ENCODE data around the gene HECTD1.
"Not testable (repeated sequence)": the region's sequence is repeated elsewhere in the genome, so short reads cannot be mapped to it uniquely, and the experiment has no call there.

HECTD1 gene

GRCh38 chr14:31192544-31192943, 15.0 kb downstream of the HECTD1 start:
- DNase-seq = not testable (repeated sequence)

GRCh38 chr14:31190717-31191263, 16.8 kb downstream of the HECTD1 start:
- DNase-seq = no peak

GRCh38 chr14:31190219-31190603, 17.4 kb downstream of the HECTD1 start:
- DNase-seq = no peak

GRCh38 chr14:31189346-31190218, 18.0 kb downstream of the HECTD1 start:
- DNase-seq = no peak

GRCh38 chr14:31188744-31189143, 18.8 kb downstream of the HECTD1 start:
- no peak for DNase-seq

- DNase-seq = not testable (repeated sequence)
Measured at GRCh38 chr14:31182016-31182415, 25.6 kb downstream of the HECTD1 start.

GRCh38 chr14:31181271-31181670, 26.3 kb downstream of the HECTD1 start:
- no peak for DNase-seq

GRCh38 chr14:31180299-31181051, 27.1 kb downstream of the HECTD1 start:
- DNase-seq = no peak

GRCh38 chr14:31174433-31174832, 33.2 kb downstream of the HECTD1 start:
- no peak for DNase-seq

GRCh38 chr14:31173120-31173837, 34.3 kb downstream of the HECTD1 start:
- no peak for DNase-seq

GRCh38 chr14:31172084-31172483, 35.5 kb downstream of the HECTD1 start:
- no peak for DNase-seq

- DNase-seq = no peak
Measured at GRCh38 chr14:31170411-31170810, 37.2 kb downstream of the HECTD1 start.

- DNase-seq = no peak
Measured at GRCh38 chr14:31169877-31170276, 37.7 kb downstream of the HECTD1 start.

GRCh38 chr14:31167032-31167431, 40.6 kb downstream of the HECTD1 start:
- no peak for DNase-seq

- DNase-seq = no peak
Measured at GRCh38 chr14:31166271-31166561, 41.4 kb downstream of the HECTD1 start.

GRCh38 chr14:31164115-31164514, 43.5 kb downstream of the HECTD1 start:
- no peak for DNase-seq

- no peak for DNase-seq
Measured at GRCh38 chr14:31162910-31163649, 44.5 kb downstream of the HECTD1 start.

- no peak for DNase-seq
Measured at GRCh38 chr14:31161274-31161673, 46.3 kb downstream of the HECTD1 start.

GRCh38 chr14:31159682-31160296, 47.8 kb downstream of the HECTD1 start:
- no peak for DNase-seq

GRCh38 chr14:31154956-31155355, 52.6 kb downstream of the HECTD1 start:
- DNase-seq = no peak

GRCh38 chr14:31142455-31143087, 65.0 kb downstream of the HECTD1 start:
- no peak for DNase-seq

Measured in NCI-H2171 (cell line).